NCI-H748 (cell line): ENCODE measurements around the gene SPATA24.
"Not testable (repeated sequence)": the region's sequence is repeated elsewhere in the genome, so short reads cannot be mapped to it uniquely, and the experiment has no call there.

Experiments used
- DNase-seq: peaks from one replicate; lab custom pipeline; 2025; ENCODE audit not compliant: unreplicated experiment; lab: John Stamatoyannopoulos, UW

SPATA24 gene

GRCh38 chr5:139395844-139396640, 7.8 kb downstream of the SPATA24 start:
- no peak for DNase-seq

- no peak for DNase-seq
Measured at GRCh38 chr5:139394654-139395566, 9.0 kb downstream of the SPATA24 start, which contains the start of gene PROB1. Gene PROB1 (minus strand): TSS chr5:139395104. CDS start chr5:139395081, 23 bp downstream.

GRCh38 chr5:139394123-139394653, 9.7 kb downstream of the SPATA24 start:
- DNase-seq: peak; percentile 57

GRCh38 chr5:139393497-139394122, 10.3 kb downstream of the SPATA24 start:
- DNase-seq: peak; percentile 57

GRCh38 chr5:139392678-139393496, 11.0 kb downstream of the SPATA24 start:
- DNase-seq: peak; percentile 76

GRCh38 chr5:139392324-139392677, 11.6 kb downstream of the SPATA24 start:
- DNase-seq: no peak

GRCh38 chr5:139391570-139392323, 12.1 kb downstream of the SPATA24 start:
- no peak for DNase-seq

- DNase-seq: no peak
Measured at GRCh38 chr5:139390639-139391569, 13.0 kb downstream of the SPATA24 start.

GRCh38 chr5:139389701-139390638, 13.9 kb downstream of the SPATA24 start, which contains the start of gene MZB1:
Gene MZB1 (minus strand): TSS chr5:139389913. CDS start chr5:139389856, 57 bp downstream.
- no peak for DNase-seq

GRCh38 chr5:139388198-139388821, 15.6 kb downstream of the SPATA24 start:
- DNase-seq: no peak

GRCh38 chr5:139387611-139388197, 16.2 kb downstream of the SPATA24 start:
- no peak for DNase-seq

GRCh38 chr5:139386956-139387355, 16.9 kb downstream of the SPATA24 start:
- not testable (repeated sequence) for DNase-seq

- no peak for DNase-seq
Measured at GRCh38 chr5:139386050-139386438, 17.8 kb downstream of the SPATA24 start.

- DNase-seq: no peak
Measured at GRCh38 chr5:139385061-139386049, 18.5 kb downstream of the SPATA24 start.

- no peak for DNase-seq
Measured at GRCh38 chr5:139384591-139385051, 19.3 kb downstream of the SPATA24 start.
